OCI-LY7 (cell line): ENCODE data around the gene SLC25A44.

Experiments
- EZH2phosphoT487 ChIP-seq: fragments of 200-600 bp; sonication (generic); IDR thresholded peaks from 2 replicates; pipeline ENCODE4 v1.6.1; 2018; ENCODE audit warnings: low read depth, borderline replicate concordance, mild to moderate bottlenecking, mixed run types, antibody characterized with exemption, low read length, moderate library complexity, mixed read lengths
- TF ChIP-seq, protein P1 (sequence below): fragments of 200-600 bp; sonication (generic); conservative IDR thresholded peaks from 2 replicates; pipeline ENCODE4 v1.5.1; 2014; ENCODE audit warnings: mild to moderate bottlenecking, antibody characterized with exemption, low read length, moderate library complexity, mixed read lengths

GRCh38 chr1:156203331-156203730, 9.4 kb downstream of the SLC25A44 start:
- TF ChIP-seq, protein P1, sequence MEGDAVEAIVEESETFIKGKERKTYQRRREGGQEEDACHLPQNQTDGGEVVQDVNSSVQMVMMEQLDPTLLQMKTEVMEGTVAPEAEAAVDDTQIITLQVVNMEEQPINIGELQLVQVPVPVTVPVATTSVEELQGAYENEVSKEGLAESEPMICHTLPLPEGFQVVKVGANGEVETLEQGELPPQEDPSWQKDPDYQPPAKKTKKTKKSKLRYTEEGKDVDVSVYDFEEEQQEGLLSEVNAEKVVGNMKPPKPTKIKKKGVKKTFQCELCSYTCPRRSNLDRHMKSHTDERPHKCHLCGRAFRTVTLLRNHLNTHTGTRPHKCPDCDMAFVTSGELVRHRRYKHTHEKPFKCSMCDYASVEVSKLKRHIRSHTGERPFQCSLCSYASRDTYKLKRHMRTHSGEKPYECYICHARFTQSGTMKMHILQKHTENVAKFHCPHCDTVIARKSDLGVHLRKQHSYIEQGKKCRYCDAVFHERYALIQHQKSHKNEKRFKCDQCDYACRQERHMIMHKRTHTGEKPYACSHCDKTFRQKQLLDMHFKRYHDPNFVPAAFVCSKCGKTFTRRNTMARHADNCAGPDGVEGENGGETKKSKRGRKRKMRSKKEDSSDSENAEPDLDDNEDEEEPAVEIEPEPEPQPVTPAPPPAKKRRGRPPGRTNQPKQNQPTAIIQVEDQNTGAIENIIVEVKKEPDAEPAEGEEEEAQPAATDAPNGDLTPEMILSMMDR = no peak
- TF ChIP-seq EZH2phosphoT487 = no peak
